WTC11 (cell line): ENCODE results near the gene FCN1.

Experiments
- ATF2 ChIP-seq: sonication (generic); formaldehyde crosslinking; IDR thresholded peaks from 2 replicates; pipeline ENCODE4 v1.8.1; 2022; ENCODE audit warnings: low read depth, missing genetic modification reagents, borderline replicate concordance
- ATF3 ChIP-seq: sonication (generic); formaldehyde crosslinking; conservative IDR thresholded peaks from 2 replicates; pipeline ENCODE4 v1.8.1; 2022; ENCODE audit warnings: mild to moderate bottlenecking, missing genetic modification reagents
- CTCF ChIP-seq: fragments of 200-600 bp; IDR thresholded peaks from 2 replicates; pipeline ENCODE4 v1.8.0; 2022; ENCODE audit warnings: antibody characterized with exemption
- NR1H2 ChIP-seq: sonication (generic); formaldehyde crosslinking; IDR thresholded peaks from 2 replicates; pipeline ENCODE4 v1.9.0; 2021; ENCODE audit warnings: mild to moderate bottlenecking, moderate library complexity, missing genetic modification reagents
- RORB ChIP-seq: fragments of 250-450 bp; sonication (Bioruptor Pico); IDR thresholded peaks from 2 replicates; pipeline ENCODE4 v1.9.0; 2021; ENCODE audit warnings: mild to moderate bottlenecking
- SP1 ChIP-seq: sonication (generic); formaldehyde crosslinking; conservative IDR thresholded peaks from 2 replicates; pipeline ENCODE4 v1.8.1; 2022; ENCODE audit warnings: missing genetic modification reagents
- TCF7 ChIP-seq: sonication (generic); formaldehyde crosslinking; IDR thresholded peaks from 2 replicates; pipeline ENCODE4 v1.8.0; 2022; ENCODE audit warnings: mild to moderate bottlenecking, low read depth, missing genetic modification reagents, moderate library complexity
- USF1 ChIP-seq: sonication (generic); formaldehyde crosslinking; IDR thresholded peaks from 2 replicates; pipeline ENCODE4 v1.8.0; 2022; ENCODE audit warnings: mild to moderate bottlenecking, missing genetic modification reagents
- ZNF263 ChIP-seq: sonication (generic); formaldehyde crosslinking; IDR thresholded peaks from 2 replicates; pipeline ENCODE4 v1.8.1; 2022; ENCODE audit warnings: low read depth, mild to moderate bottlenecking, moderate library complexity, missing genetic modification reagents
- ZSCAN18 ChIP-seq: fragments of 250-450 bp; sonication (Bioruptor Pico); IDR thresholded peaks from 2 replicates; pipeline ENCODE4 v2.1.2; 2022; ENCODE audit warnings: mild to moderate bottlenecking, moderate library complexity

- TF ChIP-seq CTCF (no peak), USF1 (CRISPR knock-in tag) (no peak), ATF3 (CRISPR knock-in tag) (no peak), ATF2 (CRISPR knock-in tag) (no peak), TCF7 (CRISPR knock-in tag) (no peak), NR1H2 (CRISPR knock-in tag) (no peak), ZNF263 (no peak), SP1 (CRISPR knock-in tag) (no peak), ZSCAN18 (CRISPR knock-in tag) (no peak), RORB (CRISPR knock-in tag) (no peak)
Observed at GRCh38 chr9:134948149-134948548, 30.4 kb upstream of the FCN1 start.
